Central memory CD8-positive, alpha-beta T cell (primary cell): ENCODE measurements around the gene CDKN2B-AS1.

Experiments used
- ATAC-seq: fragments of 150-1000 bp; cut with Tn5 transposase; replicated peaks from 2 replicates; pipeline ENCODE4 v1.10.0; 2022; ENCODE audit warnings: mild to moderate bottlenecking, moderate FRiP score, moderate number of reproducible peaks; ENCODE audit not compliant: poor library complexity, severe bottlenecking; ENCODE audit errors: extremely low read depth
- DNase-seq, 2 donors: peaks; one replicate each; pipeline ENCODE4 v3.0.0; 2021; ENCODE audit warnings: low spot score in 2 of 2
- H3K27ac Mint-ChIP-seq: one replicate; pipeline ENCODE4 v1.8.0; 2022; ENCODE audit warnings: low read depth, mild to moderate bottlenecking, moderate library complexity, mixed read lengths
- H3K27me3 Mint-ChIP-seq: one replicate; pipeline ENCODE4 v1.8.0; 2022; ENCODE audit warnings: mixed read lengths
- H3K36me3 Mint-ChIP-seq: one replicate; pipeline ENCODE4 v1.8.0; 2022; ENCODE audit warnings: mild to moderate bottlenecking, moderate library complexity, mixed read lengths; ENCODE audit not compliant: insufficient read depth
- H3K4me1 Mint-ChIP-seq: one replicate; pipeline ENCODE4 v1.8.0; 2022; ENCODE audit warnings: mixed read lengths
- H3K4me3 Mint-ChIP-seq: one replicate; pipeline ENCODE4 v1.8.0; 2022; ENCODE audit warnings: mild to moderate bottlenecking, moderate library complexity, mixed read lengths
- H3K9me3 Mint-ChIP-seq: one replicate; pipeline ENCODE4 v1.8.0; 2022; ENCODE audit warnings: mixed read lengths

Gene CDKN2B-AS1

GRCh38 chr9:22138956-22139660 lies 144.5 kb downstream of the CDKN2B-AS1 start:
- ATAC-seq (no peak), DNase-seq (no peak)
- Mint-ChIP-seq H3K27me3 (peaks cover 45% of the 10 kb centered on the region), H3K4me1 (no peaks in the 10 kb centered on the region), H3K4me3 (no peak overlapping the region), H3K9me3 (no peaks in the 10 kb centered on the region), H3K27ac (no peak overlapping the region), H3K36me3 (no peaks in the 10 kb centered on the region)

DNA sequence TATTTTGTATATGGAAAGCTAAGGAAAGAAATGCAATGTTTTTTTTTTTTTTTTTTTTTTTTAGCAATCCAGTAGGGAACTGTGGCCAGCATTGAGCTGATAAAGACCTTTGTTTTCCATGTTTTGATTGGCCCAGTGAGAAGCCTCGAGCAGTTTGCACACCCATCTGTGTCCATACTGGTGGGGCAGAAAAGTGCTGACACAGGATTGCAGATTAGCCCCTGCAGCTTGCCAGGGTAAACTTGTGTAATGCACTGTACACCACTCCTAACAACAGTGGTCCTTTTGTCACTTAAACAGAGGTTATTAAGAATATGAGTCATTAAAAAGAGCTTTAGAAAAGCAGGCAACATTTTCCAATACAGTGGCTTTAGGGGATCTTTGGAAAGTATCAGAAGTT lies 147.3 kb downstream of the CDKN2B-AS1 start:
- no peak overlapping the region for H3K4me3 Mint-ChIP-seq
- no peaks in the 10 kb centered on the region for H3K4me1 Mint-ChIP-seq
- peaks cover 44% of the 10 kb centered on the region for H3K27me3 Mint-ChIP-seq
- no peak for DNase-seq
- no peaks in the 10 kb centered on the region for H3K9me3 Mint-ChIP-seq
- no peaks in the 10 kb centered on the region for H3K36me3 Mint-ChIP-seq
- H3K27ac Mint-ChIP-seq, result no peak overlapping the region
- ATAC-seq, result no peak

DNA sequence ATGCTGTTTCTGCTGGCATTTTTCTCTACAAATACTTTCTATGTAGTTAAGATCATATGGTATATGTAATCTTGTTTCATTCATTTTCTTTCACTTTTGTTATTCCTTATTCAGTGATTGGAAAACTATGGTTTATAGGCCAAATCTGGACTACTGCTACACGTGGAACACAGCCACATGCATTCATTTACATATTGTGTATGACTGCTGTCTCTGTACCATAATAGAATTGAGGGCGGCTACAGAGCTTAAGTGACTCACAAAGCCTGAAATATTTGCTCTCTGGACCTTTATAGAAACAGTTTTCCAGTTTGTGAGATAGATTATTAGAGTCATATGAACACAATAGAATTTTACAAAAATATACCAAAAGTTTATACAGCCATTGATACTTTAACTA lies 148.1 kb downstream of the CDKN2B-AS1 start:
- no peaks in the 10 kb centered on the region for H3K4me1 Mint-ChIP-seq
- H3K27ac Mint-ChIP-seq, result no peak overlapping the region
- no peak for ATAC-seq
- no peaks in the 10 kb centered on the region for H3K36me3 Mint-ChIP-seq
- H3K27me3 Mint-ChIP-seq, result peaks cover 44% of the 10 kb centered on the region
- DNase-seq, result no peak
- no peaks in the 10 kb centered on the region for H3K9me3 Mint-ChIP-seq
- no peak overlapping the region for H3K4me3 Mint-ChIP-seq

GRCh38 chr9:22143799-22144625 lies 149.4 kb downstream of the CDKN2B-AS1 start:
- H3K4me1 Mint-ChIP-seq, result no peaks in the 10 kb centered on the region
- peaks cover 48% of the 10 kb centered on the region for H3K27me3 Mint-ChIP-seq
- H3K36me3 Mint-ChIP-seq, result no peaks in the 10 kb centered on the region
- H3K9me3 Mint-ChIP-seq, result no peaks in the 10 kb centered on the region
- H3K27ac Mint-ChIP-seq, result no peak overlapping the region
- DNase-seq (no peak), ATAC-seq (no peak)
- H3K4me3 Mint-ChIP-seq, result no peak overlapping the region

GRCh38 chr9:22146604-22147003 lies 152.0 kb downstream of the CDKN2B-AS1 start:
- H3K27me3 Mint-ChIP-seq, result peaks cover 48% of the 10 kb centered on the region
- H3K4me3 Mint-ChIP-seq, result no peak overlapping the region
- H3K36me3 Mint-ChIP-seq, result no peaks in the 10 kb centered on the region
- no peaks in the 10 kb centered on the region for H3K4me1 Mint-ChIP-seq
- no peak for DNase-seq
- no peak overlapping the region for H3K27ac Mint-ChIP-seq
- no peaks in the 10 kb centered on the region for H3K9me3 Mint-ChIP-seq
- no peak for ATAC-seq

- H3K4me1 Mint-ChIP-seq, result no peaks in the 10 kb centered on the region
- no peak for DNase-seq
- peak; percentile 65 for ATAC-seq
- H3K27me3 Mint-ChIP-seq, result peaks cover 43% of the 10 kb centered on the region
- H3K9me3 Mint-ChIP-seq, result no peaks in the 10 kb centered on the region
- H3K4me3 Mint-ChIP-seq, result no peak overlapping the region
- H3K36me3 Mint-ChIP-seq, result no peaks in the 10 kb centered on the region
- no peak overlapping the region for H3K27ac Mint-ChIP-seq
These were observed 153.4 kb downstream of the CDKN2B-AS1 start for GRCh38 chr9:22147813-22148527.

DNA sequence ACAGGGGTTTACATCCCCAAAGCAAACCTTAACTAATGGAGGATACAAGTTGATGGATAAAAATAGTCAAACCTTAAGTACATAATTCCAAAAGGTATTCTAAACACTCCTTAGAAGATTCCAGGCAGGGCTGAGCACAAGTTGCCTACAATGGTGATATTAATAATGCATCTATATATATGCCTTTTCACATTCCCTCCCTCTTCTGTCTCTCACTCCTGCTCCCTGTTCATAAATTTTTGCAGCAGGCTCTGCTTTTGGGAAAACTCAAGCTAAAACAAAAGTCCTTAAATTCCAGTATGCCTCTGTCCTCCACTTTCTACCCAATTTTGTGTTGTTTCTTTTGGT lies 153.9 kb downstream of the CDKN2B-AS1 start:
- no peaks in the 10 kb centered on the region for H3K36me3 Mint-ChIP-seq
- H3K4me1 Mint-ChIP-seq, result no peaks in the 10 kb centered on the region
- H3K27me3 Mint-ChIP-seq, result peaks cover 42% of the 10 kb centered on the region
- ATAC-seq, result no peak
- H3K9me3 Mint-ChIP-seq, result no peaks in the 10 kb centered on the region
- H3K4me3 Mint-ChIP-seq, result no peak overlapping the region
- H3K27ac Mint-ChIP-seq, result no peak overlapping the region
- no peak for DNase-seq

DNA sequence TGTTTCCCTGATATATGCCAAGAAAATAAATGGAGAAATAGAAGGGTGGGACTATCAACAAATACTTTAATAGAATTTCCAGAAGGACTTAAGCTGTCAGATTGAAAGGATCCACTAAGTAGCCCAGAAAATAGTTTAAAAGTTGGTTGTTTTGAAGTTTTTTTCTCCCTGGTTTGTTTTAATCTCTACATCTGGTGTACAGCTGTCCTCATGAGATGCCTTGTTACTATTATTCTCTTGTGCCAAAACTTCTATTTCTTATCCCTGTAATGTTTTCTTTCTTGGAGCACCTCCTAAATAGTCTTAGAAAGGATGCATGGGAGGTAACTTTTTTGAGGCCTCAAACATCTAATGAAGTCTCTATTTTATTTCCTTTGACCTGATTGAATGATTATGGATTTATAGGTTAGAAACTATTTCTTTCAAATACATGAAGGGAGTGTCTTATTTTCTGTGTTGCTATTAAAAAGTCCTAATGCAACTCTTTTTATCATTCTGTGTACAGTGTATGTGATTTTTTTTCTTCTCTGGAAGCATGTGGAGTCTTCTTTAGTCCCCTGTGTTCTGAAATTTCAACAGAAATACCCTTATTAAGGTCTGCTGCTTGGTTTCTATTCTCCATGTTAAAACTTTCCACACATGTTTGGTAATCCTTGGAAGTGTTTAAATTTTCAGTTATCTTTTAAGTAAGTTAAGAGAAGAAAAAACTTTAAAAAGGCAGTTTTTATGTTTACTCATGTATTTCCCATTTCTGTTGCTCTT lies 154.5 kb downstream of the CDKN2B-AS1 start:
- Mint-ChIP-seq H3K9me3 (no peaks in the 10 kb centered on the region), H3K27ac (no peak overlapping the region), H3K27me3 (peaks cover 37% of the 10 kb centered on the region), H3K4me3 (no peak overlapping the region), H3K4me1 (no peaks in the 10 kb centered on the region), H3K36me3 (no peaks in the 10 kb centered on the region)
- ATAC-seq, result no peak
- no peak for DNase-seq

- no peak overlapping the region for H3K4me3 Mint-ChIP-seq
- no peak for DNase-seq
- no peaks in the 10 kb centered on the region for H3K36me3 Mint-ChIP-seq
- peaks cover 15% of the 10 kb centered on the region for H3K27me3 Mint-ChIP-seq
- H3K27ac Mint-ChIP-seq, result no peak overlapping the region
- H3K9me3 Mint-ChIP-seq, result no peaks in the 10 kb centered on the region
- no peaks in the 10 kb centered on the region for H3K4me1 Mint-ChIP-seq
- no peak for ATAC-seq
These were observed 159.5 kb downstream of the CDKN2B-AS1 start for GRCh38 chr9:22154064-22154463.

DNA sequence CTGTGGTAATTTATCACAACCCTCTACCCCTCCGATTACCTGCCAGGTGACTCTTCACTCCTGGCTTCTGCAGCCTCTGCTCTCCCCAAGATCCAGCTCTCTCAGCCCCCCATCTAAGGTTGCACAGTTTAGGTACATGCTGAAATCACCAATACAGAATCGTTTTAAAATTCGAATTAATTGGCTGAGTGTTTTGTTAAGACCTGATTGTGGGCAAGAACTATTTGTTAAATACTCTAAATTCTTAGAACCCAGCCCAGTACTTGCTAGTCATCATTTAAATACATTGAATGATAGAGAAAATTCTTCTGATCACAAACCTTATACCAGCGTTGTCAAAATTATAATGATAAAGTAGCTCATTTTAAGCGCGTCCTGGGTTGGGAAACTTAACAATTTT lies 162.0 kb downstream of the CDKN2B-AS1 start:
- DNase-seq (no peak), ATAC-seq (no peak)
- no peak overlapping the region for H3K27ac Mint-ChIP-seq
- H3K36me3 Mint-ChIP-seq, result no peaks in the 10 kb centered on the region
- no peaks in the 10 kb centered on the region for H3K9me3 Mint-ChIP-seq
- no peaks in the 10 kb centered on the region for H3K27me3 Mint-ChIP-seq
- no peaks in the 10 kb centered on the region for H3K4me1 Mint-ChIP-seq
- H3K4me3 Mint-ChIP-seq, result no peak overlapping the region

- H3K4me3 Mint-ChIP-seq, result no peak overlapping the region
- H3K36me3 Mint-ChIP-seq, result no peaks in the 10 kb centered on the region
- ATAC-seq, result no peak
- no peaks in the 10 kb centered on the region for H3K4me1 Mint-ChIP-seq
- peaks cover 3% of the 10 kb centered on the region for H3K27me3 Mint-ChIP-seq
- no peak overlapping the region for H3K27ac Mint-ChIP-seq
- no peak for DNase-seq
- no peaks in the 10 kb centered on the region for H3K9me3 Mint-ChIP-seq
These were observed 162.7 kb downstream of the CDKN2B-AS1 start for GRCh38 chr9:22157276-22157675.

GRCh38 chr9:22157828-22158227 lies 163.2 kb downstream of the CDKN2B-AS1 start:
- no peaks in the 10 kb centered on the region for H3K4me1 Mint-ChIP-seq
- no peak for ATAC-seq

More at GRCh38 chr9:22157828-22158227, 163.2 kb downstream of the CDKN2B-AS1 start:
- no peak overlapping the region for H3K27ac Mint-ChIP-seq
- no peak overlapping the region for H3K4me3 Mint-ChIP-seq
- H3K27me3 Mint-ChIP-seq, result peaks cover 8% of the 10 kb centered on the region
- no peaks in the 10 kb centered on the region for H3K36me3 Mint-ChIP-seq
- no peak for DNase-seq
- H3K9me3 Mint-ChIP-seq, result no peaks in the 10 kb centered on the region
